Hematopoietic multipotent progenitor cell treated with erythropoietin and hydrocortisone succinate and interleukin-3 and kit ligand, for 4 days (in vitro differentiated cells): ENCODE measurements around the gene EPS8L1.
"Not testable (repeated sequence)": the region's sequence is repeated elsewhere in the genome, so short reads cannot be mapped to it uniquely, and the experiment has no call there.

Experiments
- DNase-seq: peaks from one replicate; pipeline ENCODE4 v3.0.0-alpha.2; 2015

EPS8L1 gene

GRCh38 chr19:55097864-55098715 lies 22.4 kb downstream of the EPS8L1 start:
- DNase-seq = peak; percentile 79

- no peak for DNase-seq
Observed at GRCh38 chr19:55098716-55099556, 23.3 kb downstream of the EPS8L1 start.

- DNase-seq = peak; percentile 39
Observed at GRCh38 chr19:55099557-55100506, 24.2 kb downstream of the EPS8L1 start.

- no peak for DNase-seq
Observed at GRCh38 chr19:55101261-55101660, 25.6 kb downstream of the EPS8L1 start.

- no peak for DNase-seq
Observed at GRCh38 chr19:55103190-55103589, 27.5 kb downstream of the EPS8L1 start.

- no peak for DNase-seq
Observed at GRCh38 chr19:55105237-55105636, 29.6 kb downstream of the EPS8L1 start.

- DNase-seq = no peak
Observed at GRCh38 chr19:55106591-55106990, 30.9 kb downstream of the EPS8L1 start.

GRCh38 chr19:55107252-55107651 lies 31.6 kb downstream of the EPS8L1 start:
- DNase-seq = not testable (repeated sequence)

GRCh38 chr19:55109527-55110291 lies 34.0 kb downstream of the EPS8L1 start:
- DNase-seq = no peak

- DNase-seq = no peak
Observed at GRCh38 chr19:55111238-55111831, 35.7 kb downstream of the EPS8L1 start.

GRCh38 chr19:55112246-55112776 lies 36.6 kb downstream of the EPS8L1 start:
- no peak for DNase-seq

- no peak for DNase-seq
Observed at GRCh38 chr19:55112777-55113569, 37.3 kb downstream of the EPS8L1 start.

GRCh38 chr19:55113570-55114039 lies 37.9 kb downstream of the EPS8L1 start:
- peak; percentile 21 for DNase-seq

- DNase-seq = no peak
Observed at GRCh38 chr19:55114566-55115145, 39.0 kb downstream of the EPS8L1 start.

GRCh38 chr19:55115446-55116065 lies 39.9 kb downstream of the EPS8L1 start:
- peak; percentile 43 for DNase-seq

GRCh38 chr19:55116232-55116858 lies 40.7 kb downstream of the EPS8L1 start:
- peak; percentile 81 for DNase-seq

- DNase-seq = peak; percentile 17
Observed at GRCh38 chr19:55116859-55117662, 41.4 kb downstream of the EPS8L1 start, which contains the start of gene PPP1R12C. Gene PPP1R12C (minus strand): TSS chr19:55117637. CDS start chr19:55117543, 94 bp downstream.
